Gastrocnemius medialis (tissue), 4 donors: ENCODE data around the gene TXNRD3. TPM values are rescaled to one million over a fixed set of nuclear protein-coding genes. Genes with fewer than 3 reads are reported as not detected.

ENCODE experiments used
- ATAC-seq, 2 donors: fragments of 150-250 bp; one replicate each; pipeline ENCODE4 v1.9.1; 2016
- DNase-seq, 2 donors: peaks; one replicate each; pipeline ENCODE4 v3.0.0-alpha.2; 2019
- H3K27ac ChIP-seq, 4 donors: fragments of 200-600 bp; sonication (generic); 1 replicate in 1 of 4; 2 replicates in 3 of 4; pipeline ENCODE4 v1.5.1; 2016 to 2018; ENCODE audit warnings: mild to moderate bottlenecking in 2 of 4, moderate library complexity in 1 of 4
- H3K27me3 ChIP-seq, 3 donors: fragments of 200-600 bp; sonication (generic) in 2 of 3; 1 replicate in 1 of 3; 2 replicates in 2 of 3; pipeline versions ENCODE4 v1.5.1 to v1.6.0; 2016 to 2019; ENCODE audit warnings: mild to moderate bottlenecking in 1 of 3, moderate library complexity in 1 of 3
- H3K36me3 ChIP-seq, 2 donors: fragments of 200-600 bp; sonication (generic) in 1 of 2; one replicate each; pipeline ENCODE4 v1.5.1; 2017 to 2018
- H3K4me1 ChIP-seq, 2 donors: fragments of 200-600 bp; sonication (generic) in 1 of 2; one replicate each; pipeline ENCODE4 v1.5.1; 2016 to 2017; ENCODE audit warnings: mild to moderate bottlenecking in 2 of 2
- H3K4me3 ChIP-seq, 4 donors: fragments of 200-600 bp; sonication (generic) in 3 of 4; 1 replicate in 1 of 4; 2 replicates in 3 of 4; pipeline ENCODE4 v1.5.1; 2016 to 2019; ENCODE audit warnings: mild to moderate bottlenecking in 2 of 4
- H3K9me3 ChIP-seq, 3 donors: fragments of 200-600 bp; sonication (generic) in 2 of 3; 1 replicate in 1 of 3; 2 replicates in 2 of 3; pipeline ENCODE4 v1.5.1; 2016 to 2019
- CTCF ChIP-seq, 5 experiments: fragments of 450-650 bp in 3 of 5; fragments of 200-600 bp in 2 of 5; sonication (generic) in 2 of 5; IDR thresholded peaks in 4 of 5; conservative IDR thresholded peaks in 1 of 5; 1 replicate in 4 of 5; 2 replicates in 1 of 5; pipeline ENCODE4 v1.5.1; 2016 to 2019; ENCODE audit warnings: antibody characterized with exemption in 5 of 5, mild to moderate bottlenecking in 3 of 5, moderate library complexity in 3 of 5
- POLR2A ChIP-seq, 2 donors: fragments of 450-650 bp; IDR thresholded peaks; one replicate each; pipeline ENCODE4 v1.6.1; 2017; ENCODE audit warnings: antibody characterized with exemption in 2 of 2, mild to moderate bottlenecking in 2 of 2, moderate library complexity in 2 of 2
- in situ Hi-C, 4 donors: fragments of 200-750 bp; cut with MboI; loops; one replicate each; pipeline versions ENCODE4 v1.15.0 to v1.8.0; 2017; ENCODE audit warnings: low sequenced_read_pairs in 4 of 4
- intact Hi-C: fragments of 100-400 bp; cut with DNase I; formaldehyde crosslinking; loops from one replicate; pipeline ENCODE4 v1.15.1; 2023; ENCODE audit warnings: low total_unique reads
- total RNA-seq, 4 donors: library from RNA; depleted of rRNA; stranded (reverse); fragments of >200 nt; gene quantifications; one replicate each; pipeline versions ENCODE4 v1.1.0 to v1.2.3, GENCODE V29; 2016

TXNRD3 gene
- total RNA-seq, 4 donors from 2014 or later: 2.5 to 7.0 (median 4.5) TPM

DNA sequence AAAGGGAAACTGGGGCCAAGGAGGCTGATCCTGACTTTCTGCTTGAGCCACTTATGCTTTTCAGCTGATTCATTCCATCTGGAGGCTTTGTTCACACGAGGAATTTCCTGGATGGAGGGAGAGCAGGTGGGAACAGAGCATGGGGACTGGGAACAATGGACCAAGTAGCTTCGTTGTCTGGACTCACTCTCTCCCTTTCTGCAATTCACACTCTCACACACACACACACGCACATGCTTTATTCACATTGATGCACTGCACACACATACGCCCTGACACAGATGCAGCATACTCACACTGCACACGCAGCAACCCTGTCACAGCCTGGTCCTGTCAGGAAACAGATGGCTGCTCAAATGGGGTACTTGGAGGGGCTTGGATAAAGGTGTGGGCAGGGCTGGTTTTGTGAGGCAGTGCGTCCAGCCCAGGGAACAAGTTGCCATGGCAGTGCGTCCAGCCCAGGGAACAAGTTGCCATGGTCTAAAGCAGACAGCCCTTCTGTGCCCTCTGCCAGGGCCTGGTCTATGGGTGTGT, 29.4 kb upstream of the TXNRD3 start:
- no peaks in the 10 kb centered on the region for H3K9me3 ChIP-seq
- H3K4me3 ChIP-seq: no peak overlapping the region
- H3K27ac ChIP-seq: no peak overlapping the region
- in situ Hi-C loops (loop anchor here in 2 of 4 donors (10.0 kb wide), 2 partner anchors 771 to 861 kb away; no protein-coding TSS in a partner anchor), intact Hi-C loops (no loop called here)
- H3K4me1 ChIP-seq: no peaks in the 10 kb centered on the region
- TF ChIP-seq POLR2A (IDR thresholded peaks at IDR 0.05): no peak
- TF ChIP-seq CTCF (IDR thresholded peaks at IDR 0.05 in 4 of 5, conservative IDR thresholded peaks at IDR 0.05 in 1 of 5): no peak
- ATAC-seq (no peak), DNase-seq (no peak)
- H3K27me3 ChIP-seq: no peaks in the 10 kb centered on the region
- H3K36me3 ChIP-seq: no peaks in the 10 kb centered on the region

DNA sequence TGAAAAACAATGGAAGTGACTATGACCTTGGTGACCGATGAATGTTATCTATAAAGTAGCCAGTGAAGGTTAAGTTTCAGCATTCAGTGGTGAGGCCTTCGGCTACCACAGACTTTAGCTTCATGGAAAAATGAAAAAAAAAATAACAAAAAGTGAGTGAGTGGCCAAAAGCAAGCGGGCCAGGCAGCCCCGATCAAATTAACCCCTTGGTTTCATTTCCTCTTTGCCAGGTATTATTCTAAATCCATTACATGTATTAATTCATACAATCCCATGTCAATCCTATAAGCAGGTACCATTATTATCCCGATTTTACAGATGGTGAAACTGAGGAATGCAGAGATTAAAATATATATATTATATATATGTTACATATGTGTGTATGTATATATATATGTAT, 28.1 kb upstream of the TXNRD3 start:
- Histone ChIP-seq H3K4me1 (no peaks in the 10 kb centered on the region), H3K27me3 (no peaks in the 10 kb centered on the region), H3K4me3 (no peak overlapping the region), H3K27ac (no peak overlapping the region), H3K9me3 (no peaks in the 10 kb centered on the region), H3K36me3 (no peaks in the 10 kb centered on the region)
- ATAC-seq (no peak), DNase-seq (no peak)
- intact Hi-C loops: no loop called here
- TF ChIP-seq CTCF (IDR thresholded peaks at IDR 0.05 in 4 of 5, conservative IDR thresholded peaks at IDR 0.05 in 1 of 5): no peak
- no peak for TF ChIP-seq POLR2A (IDR thresholded peaks at IDR 0.05)
- in situ Hi-C loops: loop anchor here in 2 of 4 donors (10.0 kb wide), 2 partner anchors 772 to 862 kb away; no protein-coding TSS in a partner anchor

GRCh38 chr3:126682009-126682408, 27.1 kb upstream of the TXNRD3 start:
- H3K4me3 ChIP-seq: no peak overlapping the region
- in situ Hi-C loops (loop anchor here in 2 of 4 donors (10.0 kb wide), 2 partner anchors 773 to 863 kb away; no protein-coding TSS in a partner anchor), intact Hi-C loops (no loop called here)
- no peak for DNase-seq
- no peaks in the 10 kb centered on the region for H3K36me3 ChIP-seq
- no peaks in the 10 kb centered on the region for H3K9me3 ChIP-seq
- TF ChIP-seq CTCF (IDR thresholded peaks at IDR 0.05 in 4 of 5, conservative IDR thresholded peaks at IDR 0.05 in 1 of 5) (no peak), POLR2A (IDR thresholded peaks at IDR 0.05) (no peak)
- no peak overlapping the region for H3K27ac ChIP-seq
- no peak for ATAC-seq
- H3K27me3 ChIP-seq: no peaks in the 10 kb centered on the region
- H3K4me1 ChIP-seq: no peaks in the 10 kb centered on the region

GRCh38 chr3:126680667-126681055, 25.7 kb upstream of the TXNRD3 start:
- no peak overlapping the region for H3K4me3 ChIP-seq
- intact Hi-C loops: no loop called here
- no peak overlapping the region for H3K27ac ChIP-seq
- H3K4me1 ChIP-seq: no peaks in the 10 kb centered on the region
- in situ Hi-C loops: loop anchor here in 2 of 4 donors (10.0 kb wide), 2 partner anchors 774 to 864 kb away; no protein-coding TSS in a partner anchor
- no peaks in the 10 kb centered on the region for H3K27me3 ChIP-seq
- TF ChIP-seq POLR2A (IDR thresholded peaks at IDR 0.05): no peak
- TF ChIP-seq CTCF (IDR thresholded peaks at IDR 0.05 in 4 of 5, conservative IDR thresholded peaks at IDR 0.05 in 1 of 5): no peak
- ATAC-seq: no peak
- H3K36me3 ChIP-seq: no peaks in the 10 kb centered on the region
- H3K9me3 ChIP-seq: no peaks in the 10 kb centered on the region
- DNase-seq: no peak
